ENCODE measurements around the gene DHRS4. TPM values are rescaled to one million over a fixed set of nuclear protein-coding genes. Genes with fewer than 3 reads are reported as not detected.
"Not testable (repeated sequence)": the region's sequence is repeated elsewhere in the genome, so short reads cannot be mapped to it uniquely, and the experiment has no call there.

The DHRS4 gene
- total RNA-seq, 1 donor from 2014 or later = 36.4 TPM

GRCh38 chr14:23984891-23985602 is 31.5 kb downstream of the DHRS4 start:
- DNase-seq (ENCODE audit: low read depth) = no peak
- TF ChIP-seq CTCF (IDR thresholded peaks at IDR 0.05; ENCODE audit: insufficient read depth, low read length, poor library complexity, severe bottlenecking) = no peak
- no peaks in the 10 kb centered on the region for H3K27me3 ChIP-seq (ENCODE audit: control insufficient read depth, insufficient read depth, low read length)
- H3K4me3 ChIP-seq (ENCODE audit: low read depth, low read length) = no peak overlapping the region
- no peaks in the 10 kb centered on the region for H3K36me3 ChIP-seq (ENCODE audit: control insufficient read depth, insufficient read depth, low read length)

GRCh38 chr14:23988223-23988606 is 34.6 kb downstream of the DHRS4 start:
- not testable (repeated sequence) for H3K27me3 ChIP-seq (ENCODE audit: control insufficient read depth, insufficient read depth, low read length); H3K36me3 ChIP-seq (ENCODE audit: control insufficient read depth, insufficient read depth, low read length); H3K4me3 ChIP-seq (ENCODE audit: low read depth, low read length); DNase-seq (ENCODE audit: low read depth)

- H3K27me3 ChIP-seq (ENCODE audit: control insufficient read depth, insufficient read depth, low read length); H3K36me3 ChIP-seq (ENCODE audit: control insufficient read depth, insufficient read depth, low read length): not testable (repeated sequence)
- peak; percentile 2 for DNase-seq (ENCODE audit: low read depth)
- H3K4me3 ChIP-seq (ENCODE audit: low read depth, low read length) = peak within 1 kb of the TSS; percentile 14
These were observed 35.2 kb downstream of the DHRS4 start, which contains the start of gene DHRS4L2 for GRCh38 chr14:23988607-23989363. Gene DHRS4L2, plus strand, starts transcription at chr14:23988929. Its CDS starts 19 bp downstream, at chr14:23988948.

- H3K27me3 ChIP-seq (ENCODE audit: control insufficient read depth, insufficient read depth, low read length); H3K36me3 ChIP-seq (ENCODE audit: control insufficient read depth, insufficient read depth, low read length); H3K4me3 ChIP-seq (ENCODE audit: low read depth, low read length); DNase-seq (ENCODE audit: low read depth): not testable (repeated sequence)
These were observed 36.3 kb downstream of the DHRS4 start for GRCh38 chr14:23989734-23990445.

- not testable (repeated sequence) for H3K4me3 ChIP-seq (ENCODE audit: low read depth, low read length); DNase-seq (ENCODE audit: low read depth); H3K36me3 ChIP-seq (ENCODE audit: control insufficient read depth, insufficient read depth, low read length); H3K27me3 ChIP-seq (ENCODE audit: control insufficient read depth, insufficient read depth, low read length)
These were observed 37.4 kb downstream of the DHRS4 start for GRCh38 chr14:23990961-23991360.

GRCh38 chr14:23993042-23993441 is 39.5 kb downstream of the DHRS4 start:
- H3K27me3 ChIP-seq (ENCODE audit: control insufficient read depth, insufficient read depth, low read length); H3K36me3 ChIP-seq (ENCODE audit: control insufficient read depth, insufficient read depth, low read length); DNase-seq (ENCODE audit: low read depth); H3K4me3 ChIP-seq (ENCODE audit: low read depth, low read length): not testable (repeated sequence)

GRCh38 chr14:23996009-23996408 is 42.4 kb downstream of the DHRS4 start:
- H3K4me3 ChIP-seq (ENCODE audit: low read depth, low read length); DNase-seq (ENCODE audit: low read depth): not testable (repeated sequence)

GRCh38 chr14:23996825-23997224 is 43.3 kb downstream of the DHRS4 start:
- not testable (repeated sequence) for H3K36me3 ChIP-seq (ENCODE audit: control insufficient read depth, insufficient read depth, low read length); H3K4me3 ChIP-seq (ENCODE audit: low read depth, low read length); H3K27me3 ChIP-seq (ENCODE audit: control insufficient read depth, insufficient read depth, low read length); DNase-seq (ENCODE audit: low read depth)

More at GRCh38 chr14:23996009-23996408, 42.4 kb downstream of the DHRS4 start:
- not testable (repeated sequence) for H3K36me3 ChIP-seq (ENCODE audit: control insufficient read depth, insufficient read depth, low read length); H3K27me3 ChIP-seq (ENCODE audit: control insufficient read depth, insufficient read depth, low read length)

GRCh38 chr14:23999640-24000039 is 46.1 kb downstream of the DHRS4 start:
- not testable (repeated sequence) for DNase-seq (ENCODE audit: low read depth); H3K27me3 ChIP-seq (ENCODE audit: control insufficient read depth, insufficient read depth, low read length); H3K4me3 ChIP-seq (ENCODE audit: low read depth, low read length); H3K36me3 ChIP-seq (ENCODE audit: control insufficient read depth, insufficient read depth, low read length)

GRCh38 chr14:24001078-24001477 is 47.5 kb downstream of the DHRS4 start:
- not testable (repeated sequence) for DNase-seq (ENCODE audit: low read depth); H3K36me3 ChIP-seq (ENCODE audit: control insufficient read depth, insufficient read depth, low read length); H3K27me3 ChIP-seq (ENCODE audit: control insufficient read depth, insufficient read depth, low read length); H3K4me3 ChIP-seq (ENCODE audit: low read depth, low read length)

GRCh38 chr14:24001679-24002078 is 48.1 kb downstream of the DHRS4 start:
- not testable (repeated sequence) for DNase-seq (ENCODE audit: low read depth); H3K36me3 ChIP-seq (ENCODE audit: control insufficient read depth, insufficient read depth, low read length); H3K27me3 ChIP-seq (ENCODE audit: control insufficient read depth, insufficient read depth, low read length); H3K4me3 ChIP-seq (ENCODE audit: low read depth, low read length)

GRCh38 chr14:24006471-24006816 is 52.9 kb downstream of the DHRS4 start:
- not testable (repeated sequence) for DNase-seq (ENCODE audit: low read depth); H3K27me3 ChIP-seq (ENCODE audit: control insufficient read depth, insufficient read depth, low read length); H3K36me3 ChIP-seq (ENCODE audit: control insufficient read depth, insufficient read depth, low read length)
- peak overlapping the region; percentile 27 for H3K4me3 ChIP-seq (ENCODE audit: low read depth, low read length)

- not testable (repeated sequence) for H3K36me3 ChIP-seq (ENCODE audit: control insufficient read depth, insufficient read depth, low read length); DNase-seq (ENCODE audit: low read depth); H3K27me3 ChIP-seq (ENCODE audit: control insufficient read depth, insufficient read depth, low read length)
- H3K4me3 ChIP-seq (ENCODE audit: low read depth, low read length) = peak overlapping the region; percentile 27
These were observed 53.5 kb downstream of the DHRS4 start for GRCh38 chr14:24006817-24007652.

All from kidney epithelial cell (primary cell).